H4 (cell line): Measurements from ENCODE around the gene RGS7. TPM values are rescaled to one million over a fixed set of nuclear protein-coding genes. Genes with fewer than 3 reads are reported as not detected.
"Not testable (repeated sequence)": the region's sequence is repeated elsewhere in the genome, so short reads cannot be mapped to it uniquely, and the experiment has no call there.

ENCODE experiments used
- DNase-seq: peaks from one replicate; pipeline ENCODE4 v3.0.0-alpha.2; 2015; ENCODE audit warnings: low spot score
- total RNA-seq: library from RNA; depleted of rRNA; stranded (reverse); fragments of >200 nt; shearing (Covaris generic); gene quantifications from 2 replicates; pipeline ENCODE4 v1.2.3, GENCODE V29; 2014

The RGS7 gene
- total RNA-seq, 1 experiment from 2014 or later, result 0.23 TPM

DNA sequence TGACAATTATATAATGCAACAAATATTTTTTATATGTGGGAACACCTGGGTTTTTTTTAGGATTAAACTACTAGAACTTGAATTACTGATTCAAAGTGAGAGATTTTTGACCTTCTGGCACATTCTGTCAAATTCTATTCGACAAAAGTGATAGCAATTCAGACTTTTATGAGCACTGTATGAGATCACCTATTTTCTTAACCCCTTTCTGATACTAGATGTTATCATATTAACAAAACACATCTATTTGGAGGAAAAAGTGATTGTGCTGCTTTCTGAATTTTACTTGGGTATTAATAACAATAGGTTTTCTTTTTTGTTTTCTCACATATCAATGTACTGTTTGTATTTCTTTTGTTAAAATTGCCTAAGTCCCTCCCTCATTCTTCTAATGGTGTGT, 570.1 kb downstream of the RGS7 start:
- DNase-seq, result no peak

DNA sequence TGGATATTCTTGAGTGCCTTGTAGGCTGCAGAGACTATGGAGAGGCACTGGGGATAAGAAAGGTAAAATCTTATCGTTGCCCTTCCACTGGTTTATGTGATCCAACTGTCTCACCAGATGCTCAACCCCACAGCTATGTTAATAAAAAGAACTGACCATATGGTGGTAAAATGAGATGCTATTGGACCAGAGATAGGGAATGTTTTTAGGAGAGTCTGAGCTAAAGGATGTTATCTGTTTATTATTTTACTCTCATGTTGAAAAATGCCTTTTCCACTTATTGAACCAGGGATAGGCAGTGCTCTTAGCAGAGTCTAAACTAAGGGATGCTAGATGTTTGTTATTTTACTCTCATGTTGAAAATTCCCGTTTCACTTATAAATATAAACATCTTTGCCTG, 572.2 kb downstream of the RGS7 start:
- no peak for DNase-seq

DNA sequence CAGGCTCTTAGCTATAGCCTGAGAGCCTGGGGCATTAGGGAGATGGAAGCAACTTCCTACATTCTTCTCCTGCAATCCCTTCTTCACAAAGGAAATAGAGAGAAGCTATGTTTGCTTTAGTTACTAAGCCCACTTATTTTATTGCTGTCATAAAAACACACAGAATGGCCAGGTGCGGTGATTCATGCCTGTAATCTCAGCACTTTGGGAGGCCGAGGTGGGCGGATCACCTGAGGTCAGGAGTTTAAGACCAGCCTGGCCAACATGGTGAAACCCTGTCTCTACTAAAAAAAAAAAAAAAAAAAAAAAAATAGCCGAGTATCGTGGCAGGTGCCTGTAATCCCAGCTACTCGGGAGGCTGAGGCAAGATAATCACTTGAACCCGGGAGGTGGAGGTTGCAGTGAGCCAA, 573.3 kb downstream of the RGS7 start:
- not testable (repeated sequence) for DNase-seq

DNA sequence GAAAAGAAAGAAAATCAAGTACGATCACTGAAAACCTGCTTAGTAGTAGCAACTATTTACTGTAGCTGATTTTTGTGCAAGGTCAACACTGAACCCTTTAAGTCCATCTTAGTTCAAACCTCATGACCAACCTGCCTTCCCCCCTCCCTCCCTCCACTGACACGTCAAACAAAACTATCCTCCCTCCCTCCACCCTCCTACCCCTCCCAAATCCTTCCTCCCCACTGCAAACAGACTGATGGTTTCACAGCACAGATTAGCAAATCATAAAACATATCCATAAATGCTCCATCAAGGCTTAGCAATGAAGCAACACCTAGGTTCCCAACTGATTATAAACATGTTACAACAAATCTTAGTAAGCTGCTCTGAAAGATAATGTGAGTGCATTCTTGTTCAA, 580.8 kb downstream of the RGS7 start:
- DNase-seq, result no peak

DNA sequence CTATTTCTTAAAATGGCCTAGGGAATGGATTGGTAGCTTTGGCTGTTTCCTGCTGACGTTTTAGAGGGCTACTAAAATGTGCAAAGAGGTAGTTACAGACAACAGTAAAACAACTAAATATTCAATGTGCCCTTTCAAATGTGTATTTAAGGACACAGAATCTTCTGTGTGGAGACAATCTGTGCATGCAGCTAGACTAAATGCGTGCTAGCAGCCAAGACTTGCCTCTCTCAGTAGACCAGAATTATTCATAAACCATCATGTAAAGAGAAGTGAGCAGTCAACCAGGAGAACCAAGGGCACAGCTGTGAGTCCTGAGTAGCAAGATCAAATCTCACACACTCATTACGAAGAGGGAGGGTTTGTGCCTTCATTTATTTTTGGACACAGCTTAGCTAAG, 584.9 kb downstream of the RGS7 start:
- no peak for DNase-seq

DNA sequence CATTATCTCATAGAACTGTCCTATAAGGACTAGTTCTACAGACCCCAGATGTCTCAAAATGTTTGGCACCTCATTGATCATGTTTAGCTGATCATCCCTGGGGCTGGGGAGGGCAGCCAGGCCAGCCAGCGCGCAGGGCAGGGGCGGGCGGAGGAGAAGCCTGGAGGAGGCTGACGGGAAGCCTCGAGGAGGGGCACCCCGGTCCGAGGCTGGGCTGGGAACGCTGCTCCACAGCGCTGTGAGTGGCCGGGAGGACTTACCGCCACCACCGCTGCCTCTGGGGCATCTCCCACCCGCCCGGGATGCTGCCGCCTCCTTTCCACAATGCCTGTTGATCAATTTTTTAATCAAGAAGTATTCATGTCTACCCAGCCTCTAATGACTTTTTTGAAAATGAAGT, 585.6 kb downstream of the RGS7 start:
- DNase-seq, result no peak

DNA sequence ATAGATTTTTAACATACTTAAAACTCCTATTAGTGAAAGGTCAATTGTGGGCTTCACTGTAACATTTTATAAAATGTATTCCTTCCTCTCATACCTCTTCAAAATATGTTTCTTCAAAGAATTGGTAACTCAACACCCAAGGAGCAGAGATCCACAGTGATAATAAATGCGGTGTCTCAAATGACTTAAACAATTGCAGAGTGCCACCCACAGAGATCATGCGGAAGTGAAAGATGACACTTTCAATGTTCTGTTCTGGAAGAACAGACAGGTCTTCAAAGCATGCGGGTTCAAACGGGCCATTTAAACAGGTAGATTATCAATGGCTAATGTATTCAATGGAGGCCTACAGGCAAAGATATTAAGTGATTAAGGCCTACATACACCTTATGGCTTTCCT, 588.0 kb downstream of the RGS7 start:
- DNase-seq, result no peak

DNA sequence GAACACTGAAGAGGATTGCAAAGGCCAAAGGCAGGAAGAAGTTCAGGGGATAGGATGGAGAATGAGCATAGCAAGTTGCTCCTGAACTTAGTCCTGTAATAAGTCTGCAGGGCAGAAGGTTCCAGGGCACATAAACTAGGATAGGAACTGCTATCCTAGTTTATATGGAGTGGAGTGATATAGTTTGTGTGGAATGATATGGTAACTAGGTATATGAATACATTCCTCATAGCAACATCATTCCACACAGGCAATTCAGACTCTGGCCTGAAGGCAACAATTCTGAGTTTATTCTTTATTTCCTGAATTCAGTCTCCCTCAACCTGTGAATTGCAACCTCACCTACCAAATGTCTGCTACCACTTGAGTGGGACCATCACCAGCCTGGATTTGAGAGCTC, 590.2 kb downstream of the RGS7 start:
- no peak for DNase-seq

DNA sequence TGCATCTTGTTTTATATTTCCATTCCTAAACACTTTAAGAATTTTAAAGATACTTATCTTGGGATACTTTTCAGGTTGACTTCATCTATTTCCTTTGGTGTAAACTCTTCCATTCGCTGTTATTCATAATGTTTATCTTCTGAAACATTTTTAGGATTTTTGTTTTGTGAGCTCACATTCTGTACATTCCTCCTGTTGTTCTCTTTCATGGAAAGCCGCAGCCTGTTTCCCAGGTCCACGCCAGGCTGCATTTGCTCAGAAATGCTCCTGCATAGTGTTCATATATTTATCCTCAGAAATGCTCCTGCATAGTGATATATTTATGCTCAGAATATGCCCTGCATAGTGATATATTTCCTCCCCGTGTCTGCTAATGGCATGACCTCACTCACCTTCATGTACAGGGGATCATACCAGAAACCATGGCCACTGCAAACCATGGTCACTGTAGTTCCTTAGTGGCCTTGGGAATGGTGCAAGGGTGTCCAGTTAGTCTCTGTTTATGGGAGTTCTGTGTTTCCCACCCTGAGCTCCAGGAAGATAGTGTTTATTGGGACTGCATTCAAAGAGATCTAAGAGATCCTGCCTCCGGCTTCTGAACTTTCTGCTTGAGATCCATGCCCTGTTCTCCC, 591.2 kb downstream of the RGS7 start:
- peak; percentile 65 for DNase-seq

DNA sequence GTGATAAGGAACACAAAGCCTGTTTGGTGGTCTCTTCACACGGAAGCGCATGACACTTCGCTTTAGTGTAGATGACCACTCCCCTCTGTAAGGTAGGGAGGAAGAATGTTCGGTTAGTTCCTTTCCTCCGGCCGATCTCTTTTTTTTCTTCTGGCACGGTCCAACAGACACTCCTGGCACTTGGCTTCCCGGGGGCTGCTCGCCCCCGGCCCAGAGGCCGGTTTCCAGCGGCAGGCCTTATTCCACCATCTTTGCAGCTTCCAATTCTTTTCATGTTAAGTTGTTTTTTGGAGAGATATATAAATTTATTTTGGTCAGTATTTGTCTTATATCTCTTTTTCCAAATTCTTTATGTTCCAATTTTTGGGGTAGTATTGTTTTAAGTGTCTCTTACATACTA, 593.2 kb downstream of the RGS7 start:
- no peak for DNase-seq

DNA sequence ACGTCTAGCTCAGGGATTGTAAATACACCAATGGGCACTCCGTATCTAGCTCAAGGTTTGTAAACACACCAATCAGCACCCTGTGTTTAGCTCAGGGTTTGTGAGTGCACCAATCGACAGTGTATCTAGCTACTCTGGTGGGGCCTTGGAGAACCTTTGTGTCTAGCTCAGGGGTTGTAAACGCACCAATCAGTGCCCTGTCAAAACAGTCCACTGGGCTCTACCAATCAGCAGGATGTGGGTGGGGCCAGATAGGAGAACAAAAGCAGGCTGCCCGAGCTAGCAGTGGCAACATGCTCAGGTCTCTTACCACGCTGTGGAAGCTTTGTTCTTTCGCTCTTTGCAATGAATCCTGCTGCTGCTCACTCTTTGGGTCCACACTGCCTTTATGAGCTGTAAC, 593.9 kb downstream of the RGS7 start:
- not testable (repeated sequence) for DNase-seq

DNA sequence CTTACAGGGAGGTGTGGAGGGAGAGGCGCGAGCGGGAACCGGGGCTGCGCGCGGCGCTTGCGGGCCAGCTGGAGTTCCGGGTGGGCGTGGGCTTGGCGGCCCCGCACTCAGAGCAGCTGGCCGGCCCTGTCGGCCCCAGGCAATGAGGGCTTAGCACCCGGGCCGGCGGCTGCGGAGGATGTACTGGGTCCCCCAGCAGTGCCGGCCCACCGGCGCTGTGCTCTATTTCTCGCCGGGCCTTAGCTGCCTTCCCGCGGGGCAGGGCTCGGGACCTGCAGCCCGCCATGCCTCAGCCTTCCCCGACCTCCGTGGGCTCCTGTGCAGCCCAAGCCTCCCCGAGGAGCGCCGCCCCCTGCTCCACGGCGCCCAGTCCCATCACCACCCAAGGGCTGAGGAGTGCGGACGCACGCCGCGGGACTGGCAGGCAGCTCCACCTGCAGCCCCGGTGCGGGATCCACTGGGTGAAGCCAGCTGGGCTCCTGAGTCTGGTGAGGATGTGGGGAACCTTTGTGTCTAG, 594.5 kb downstream of the RGS7 start:
- not testable (repeated sequence) for DNase-seq

DNA sequence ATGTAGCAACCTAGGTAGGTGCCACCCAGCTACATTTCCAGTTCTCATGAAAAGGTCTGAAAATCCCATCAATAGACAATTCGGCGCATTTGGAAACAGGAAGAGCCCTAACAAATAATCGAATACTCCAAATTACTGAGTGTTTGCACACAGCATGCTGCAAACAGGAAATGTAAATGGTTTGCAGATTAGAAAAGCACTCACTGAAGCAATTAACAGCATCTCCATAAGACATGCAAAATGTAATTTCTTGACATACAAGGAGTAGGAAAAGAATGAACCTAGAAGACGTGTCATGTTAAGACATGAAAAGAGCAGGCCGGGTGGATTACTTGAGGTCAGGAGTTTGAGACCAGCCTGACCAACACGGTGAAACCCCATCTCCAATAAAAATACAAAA, 598.2 kb downstream of the RGS7 start:
- DNase-seq, result not testable (repeated sequence)

DNA sequence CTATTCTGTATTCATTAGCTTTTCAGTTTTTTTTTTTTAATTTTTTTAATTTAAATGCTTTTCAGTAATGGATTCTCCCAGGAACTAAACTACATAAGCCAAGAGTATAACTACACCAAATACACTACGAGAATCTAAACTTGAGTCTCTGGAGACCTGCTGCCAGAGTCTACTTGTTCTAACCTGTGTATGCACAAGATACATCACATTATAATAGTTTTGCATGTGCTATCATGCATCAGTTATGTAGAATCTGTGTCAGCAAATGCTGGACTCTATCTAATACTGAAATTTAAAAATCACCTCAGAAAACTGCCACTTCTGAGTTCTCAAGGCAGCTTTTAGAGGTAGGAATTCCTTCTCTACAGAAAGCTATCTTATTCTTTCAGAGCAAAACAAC, 598.7 kb downstream of the RGS7 start:
- DNase-seq, result no peak

DNA sequence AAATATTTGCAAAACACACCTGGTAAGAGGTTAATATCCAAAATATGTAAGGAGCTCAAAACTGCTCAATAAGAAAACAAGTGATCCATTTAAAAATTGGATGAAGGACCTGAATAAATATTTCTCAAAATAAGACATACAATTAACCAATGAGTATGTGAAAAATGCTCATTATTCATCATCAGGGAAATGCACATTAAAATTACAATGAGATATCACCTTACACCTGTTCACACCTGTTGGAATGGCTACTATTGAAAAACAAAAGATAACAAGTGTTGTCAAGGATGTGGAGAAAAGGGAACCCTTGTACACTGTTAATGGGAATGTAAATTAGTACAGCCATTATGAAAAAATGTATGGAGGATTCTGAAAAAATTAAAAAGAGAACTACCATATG, 609.1 kb downstream of the RGS7 start:
- DNase-seq, result no peak

DNA sequence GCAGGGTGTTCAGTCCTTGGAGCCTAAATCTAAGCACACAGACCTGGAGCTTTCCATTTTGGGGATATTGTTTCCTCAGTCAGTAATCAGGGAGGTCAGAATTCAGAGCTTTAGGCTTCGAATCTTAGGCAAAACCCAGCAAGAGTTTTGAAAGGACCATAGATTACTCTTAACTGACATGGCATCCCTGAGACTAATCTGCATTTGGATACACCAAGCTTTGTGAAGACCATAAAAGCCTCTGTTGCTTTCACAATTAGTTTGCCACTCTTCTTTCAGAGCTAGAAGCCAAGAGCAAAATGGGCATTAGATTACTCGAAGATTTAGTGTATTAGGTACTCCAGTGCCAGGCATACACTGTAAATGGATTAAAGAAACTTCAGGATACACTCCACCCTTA, 613.3 kb downstream of the RGS7 start:
- DNase-seq, result no peak

DNA sequence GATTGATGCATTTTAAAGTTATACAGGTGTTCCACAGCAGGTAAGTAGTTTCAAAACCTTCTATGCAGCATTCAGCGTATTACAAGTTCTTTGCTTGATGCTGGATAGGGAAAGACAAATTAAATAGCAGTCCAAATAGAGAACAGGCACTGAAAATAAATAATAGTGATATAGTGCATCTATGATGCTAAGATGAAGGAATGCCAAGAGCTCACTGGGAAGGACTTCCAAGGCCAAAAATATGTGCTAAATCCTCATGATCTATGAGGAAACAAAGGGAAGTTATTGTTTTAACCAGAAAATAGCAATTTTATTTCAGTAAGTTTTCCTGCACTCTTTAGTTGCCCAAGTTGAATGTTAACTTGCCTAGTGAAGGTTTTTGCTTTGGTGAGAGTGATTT, 617.3 kb downstream of the RGS7 start:
- no peak for DNase-seq

DNA sequence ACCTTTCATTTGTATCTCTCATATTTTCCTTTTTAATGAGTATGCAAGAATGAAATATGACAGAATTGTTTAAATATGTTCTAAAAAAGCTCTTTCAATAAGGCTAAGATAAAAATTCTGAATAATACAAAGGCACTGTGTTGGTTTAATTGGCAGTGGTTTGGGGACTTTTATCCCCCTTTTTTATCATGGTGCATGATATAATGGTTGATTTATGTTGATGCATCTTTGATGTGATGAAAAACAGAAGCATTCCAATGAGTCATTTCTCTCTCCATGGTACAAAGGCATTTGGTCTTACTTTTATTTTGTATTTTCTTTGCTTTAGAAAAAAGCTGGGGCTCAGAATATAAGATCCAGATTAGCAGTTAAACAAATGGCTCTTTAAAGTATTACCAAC, 617.9 kb downstream of the RGS7 start:
- DNase-seq, result no peak

DNA sequence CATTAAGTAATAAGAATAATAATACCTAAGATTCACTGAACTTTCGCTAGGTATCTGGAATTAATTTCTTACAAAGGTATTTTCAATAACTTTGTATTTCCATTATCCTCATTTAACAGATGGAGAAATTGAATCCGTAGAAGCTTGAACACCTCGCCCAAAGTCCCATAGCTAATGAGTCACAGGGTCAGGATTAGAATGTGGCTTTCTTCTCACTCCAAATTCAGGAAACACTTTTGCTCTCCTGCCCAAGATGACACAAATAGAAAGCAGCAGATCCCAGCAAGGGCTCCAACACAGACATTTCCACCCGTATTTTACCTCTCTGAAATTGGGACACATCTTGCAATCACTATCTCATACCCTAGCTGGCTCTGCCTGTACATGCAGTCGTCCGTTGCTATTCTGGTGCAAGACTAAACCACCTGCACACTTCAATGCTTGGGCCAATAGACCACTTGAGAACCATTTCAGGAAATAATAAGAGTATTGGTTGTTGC, 619.2 kb downstream of the RGS7 start:
- DNase-seq, result no peak

DNA sequence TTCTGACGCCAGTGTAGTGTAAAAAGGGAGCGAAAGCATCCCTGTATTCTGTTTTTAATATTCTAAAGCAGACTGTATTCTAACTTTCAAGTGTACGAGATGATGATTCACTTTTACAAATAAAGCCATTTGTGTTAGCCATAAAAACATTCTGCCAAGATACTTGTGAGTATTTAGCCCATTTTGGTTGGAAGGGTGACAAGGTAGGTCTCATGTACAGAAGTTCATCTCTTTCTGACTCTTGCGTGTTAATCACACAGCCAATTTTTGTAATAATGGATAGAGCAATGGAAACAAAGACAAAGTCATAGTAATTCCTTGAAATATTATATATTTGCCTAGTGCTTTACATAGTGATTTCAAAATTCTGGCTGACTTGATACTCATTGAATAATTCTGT, 619.7 kb downstream of the RGS7 start:
- DNase-seq, result no peak

DNA sequence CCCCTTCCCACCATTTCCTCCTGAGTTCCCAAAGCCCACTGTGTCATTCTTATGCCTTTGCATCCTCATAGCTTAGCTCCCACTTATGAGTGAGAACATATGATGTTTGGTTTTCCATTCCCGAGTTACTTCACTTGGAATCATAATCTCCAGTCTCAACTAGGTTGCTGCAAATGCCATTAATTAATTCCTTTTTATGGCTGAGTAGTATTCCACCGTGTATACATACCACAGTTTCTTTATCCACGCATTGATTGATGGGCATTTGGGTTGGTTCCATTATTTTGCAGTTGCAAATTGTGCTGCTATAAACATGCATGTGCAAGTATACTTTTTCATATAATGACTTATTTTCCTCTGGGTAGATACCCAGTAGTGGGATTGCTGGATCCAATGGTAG, 622.3 kb downstream of the RGS7 start:
- not testable (repeated sequence) for DNase-seq

DNA sequence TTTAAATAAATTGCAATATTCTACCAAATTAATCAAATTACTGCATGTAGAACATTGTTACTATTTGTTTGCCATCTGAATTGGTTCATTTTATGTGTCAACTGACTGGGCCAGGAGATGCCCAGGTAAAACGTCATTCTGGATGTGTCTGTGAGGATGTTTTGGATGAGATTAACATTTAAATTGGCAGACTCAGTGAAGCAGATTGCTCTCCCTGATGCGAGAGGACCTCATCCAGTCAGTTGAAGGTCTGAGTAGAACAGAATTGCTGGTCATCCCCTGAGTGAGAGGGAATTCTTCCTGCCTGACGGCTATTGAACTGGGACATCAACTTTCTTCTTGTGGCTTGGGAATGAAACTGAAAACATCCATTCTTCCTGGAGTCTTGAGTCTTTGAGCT, 623.0 kb downstream of the RGS7 start:
- DNase-seq, result no peak

DNA sequence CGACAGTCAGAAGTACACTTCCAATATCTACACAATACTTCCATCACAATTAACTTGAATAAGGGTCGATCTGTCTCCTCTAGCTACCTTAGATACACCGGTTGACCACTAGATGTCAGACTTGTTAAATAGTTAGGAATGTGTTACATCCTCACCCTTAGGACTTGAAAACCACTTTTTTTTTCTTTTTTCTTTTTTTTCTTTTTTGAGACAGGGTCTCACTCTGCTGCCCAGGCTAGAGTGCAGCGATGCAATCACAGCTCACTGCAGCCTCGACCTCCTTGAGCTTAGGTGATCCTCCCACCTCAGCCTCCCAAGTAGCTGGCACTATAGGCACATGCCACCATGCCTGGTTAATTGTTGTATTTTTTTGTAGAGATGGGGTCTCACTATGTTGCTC, 624.6 kb downstream of the RGS7 start:
- DNase-seq, result peak; percentile 83
